HG03108 (cell line): Measurements from ENCODE around the gene ZNF662.

Source experiments
- ATAC-seq: cut with Tn5 transposase; IDR thresholded peaks from one replicate; pipeline ENCODE4 v1.9.1; 2021; ENCODE audit warnings: moderate library complexity; ENCODE audit not compliant: unreplicated experiment

ZNF662 gene

GRCh38 chr3:42935472-42935871, 29.5 kb downstream of the ZNF662 start:
- ATAC-seq: no peak

DNA sequence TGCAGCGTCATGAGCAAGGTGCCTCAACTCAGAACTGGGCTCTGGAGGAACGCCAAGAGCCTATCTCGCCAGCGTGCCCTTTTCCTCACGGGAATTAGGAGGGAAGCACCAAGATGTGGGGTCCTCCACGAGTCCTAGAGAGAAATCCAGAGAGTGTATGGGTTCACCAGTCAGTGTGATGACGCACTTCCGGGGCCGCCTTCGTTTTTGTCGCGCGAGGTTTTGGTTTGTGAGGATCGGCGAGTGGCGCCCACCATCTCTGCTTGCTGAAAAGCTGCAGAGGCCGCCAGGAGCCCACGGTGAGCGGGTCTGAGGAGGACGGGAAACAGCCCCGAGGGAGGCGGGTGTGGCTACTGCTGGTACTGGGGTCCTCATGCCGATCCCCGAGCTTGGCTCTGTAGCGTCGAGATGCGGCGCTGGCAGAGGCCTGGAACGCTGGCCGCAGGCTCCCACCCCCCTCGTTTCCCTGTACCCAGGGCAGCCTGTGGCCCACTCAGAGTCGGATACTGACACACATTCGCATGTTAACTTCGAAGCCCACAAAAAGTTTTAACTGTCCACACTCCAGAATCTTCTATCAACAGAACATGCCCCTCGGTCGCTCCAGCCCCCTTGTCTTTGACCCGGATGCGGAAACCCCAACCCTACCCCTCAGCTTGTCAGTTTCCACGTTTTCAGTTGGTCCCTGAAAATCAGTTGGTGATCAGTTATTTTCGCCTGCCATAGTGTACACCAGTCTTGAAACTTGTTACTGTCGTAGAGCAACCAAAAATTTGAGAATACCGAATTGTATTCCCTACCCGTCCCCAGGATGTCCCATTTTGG, 30.4 kb downstream of the ZNF662 start:
- ATAC-seq: no peak

- ATAC-seq: no peak
Observed at GRCh38 chr3:42937334-42937733, 31.4 kb downstream of the ZNF662 start.

DNA sequence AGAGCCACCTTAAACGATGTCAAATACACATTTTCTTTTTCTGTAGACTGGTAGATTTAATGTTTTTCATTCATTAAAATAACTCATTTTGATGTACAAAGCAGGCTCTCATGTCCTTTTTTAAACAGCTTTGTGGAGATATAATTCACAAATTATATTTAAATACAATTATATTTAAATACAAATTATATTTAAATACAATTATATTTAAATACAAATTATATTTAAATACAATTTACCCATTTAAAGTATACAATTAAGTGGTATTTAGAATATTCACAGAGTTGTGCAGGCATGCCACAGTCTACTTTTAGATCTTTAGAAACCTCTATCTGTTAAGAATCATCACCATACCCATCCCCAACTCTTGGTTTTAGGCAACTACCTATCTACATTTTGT, 36.8 kb downstream of the ZNF662 start:
- ATAC-seq: no peak

GRCh38 chr3:42946050-42946449, 40.1 kb downstream of the ZNF662 start:
- ATAC-seq: no peak

DNA sequence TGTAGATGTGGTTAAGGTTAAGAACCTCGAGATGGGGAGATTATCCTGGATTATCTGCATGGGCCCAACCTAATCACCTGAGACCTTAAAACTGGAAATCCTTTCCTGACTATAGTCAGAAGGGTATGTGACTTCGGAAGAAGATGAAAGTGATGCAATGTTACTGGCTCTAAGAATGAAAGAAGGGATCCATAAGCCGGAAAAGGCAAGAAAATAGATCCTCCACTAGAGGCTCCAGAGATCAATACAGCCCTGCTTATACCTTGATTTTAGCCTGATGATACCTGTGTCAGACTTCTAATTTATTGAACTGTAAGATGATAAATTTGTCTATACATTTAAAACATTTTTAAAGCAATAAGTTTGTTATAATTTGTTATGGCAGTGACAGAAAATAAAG, 51.6 kb downstream of the ZNF662 start:
- ATAC-seq: no peak

DNA sequence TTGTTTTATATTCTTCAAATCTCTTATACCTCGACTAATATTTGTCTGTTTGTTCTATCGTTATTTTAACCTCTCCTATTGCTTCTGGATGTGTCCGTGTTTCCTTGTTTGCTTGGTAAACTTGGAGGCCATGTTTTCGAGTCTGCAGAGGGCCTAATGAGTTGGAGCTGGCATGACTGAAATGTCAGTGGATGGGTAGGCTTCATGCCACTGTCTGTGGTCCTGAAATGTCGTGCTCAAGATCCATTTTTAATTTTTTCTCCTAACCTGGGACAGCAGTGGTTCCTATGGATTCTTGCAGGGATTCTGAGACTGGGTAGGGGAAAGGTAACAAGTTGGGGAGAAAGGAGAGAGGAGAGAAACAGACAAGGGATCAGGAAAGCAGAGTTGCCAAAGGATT, 54.3 kb downstream of the ZNF662 start:
- no peak for ATAC-seq

GRCh38 chr3:42960786-42961185, 54.8 kb downstream of the ZNF662 start:
- no peak for ATAC-seq

GRCh38 chr3:42961633-42962032, 55.7 kb downstream of the ZNF662 start:
- ATAC-seq: no peak

DNA sequence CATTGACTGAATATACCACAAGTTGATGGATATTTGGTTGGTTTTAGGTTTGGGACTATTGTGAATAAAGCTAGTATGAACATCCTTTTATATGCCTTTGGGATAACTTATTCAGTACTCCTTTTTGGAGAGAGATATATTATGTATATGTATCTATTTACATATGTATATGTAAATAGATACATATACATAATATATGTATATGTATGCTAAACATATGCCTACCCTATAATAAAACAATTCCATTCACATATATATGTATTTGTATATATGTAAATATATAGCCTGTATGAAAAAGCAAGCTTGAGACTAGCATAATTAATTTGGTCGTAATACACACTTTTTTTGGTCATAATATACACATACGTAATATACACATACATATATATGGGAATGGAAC, 57.3 kb downstream of the ZNF662 start:
- no peak for ATAC-seq

DNA sequence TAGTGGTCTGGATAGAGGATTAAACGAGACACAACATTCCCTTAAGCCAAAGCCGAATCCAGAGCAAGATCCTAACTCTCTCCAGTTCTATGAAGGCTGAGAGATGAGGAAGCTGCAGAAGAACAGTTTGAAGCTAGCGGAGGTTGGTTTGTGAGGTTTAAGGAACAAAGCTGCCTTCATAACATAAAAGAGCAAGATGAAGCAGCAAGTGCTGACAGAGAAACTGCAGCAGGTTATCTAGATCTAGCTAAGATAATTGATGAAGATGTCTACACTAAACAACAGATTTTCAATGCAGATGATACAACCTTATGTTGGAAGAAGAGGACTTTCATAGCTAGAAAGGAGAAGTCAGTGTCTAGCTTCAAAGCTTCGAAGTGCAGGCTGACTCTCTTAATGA, 58.3 kb downstream of the ZNF662 start:
- no peak for ATAC-seq
